Heart left ventricle (tissue), 13 donors: ENCODE results near the gene OR2T2.
"Not testable (repeated sequence)": the region's sequence is repeated elsewhere in the genome, so short reads cannot be mapped to it uniquely, and the experiment has no call there.

Source experiments
- POLR2A ChIP-seq, 2 donors: fragments of 450-650 bp; IDR thresholded peaks; one replicate each; pipeline ENCODE4 v1.6.1; 2017; ENCODE audit warnings: antibody characterized with exemption in 2 of 2, mild to moderate bottlenecking in 2 of 2, moderate library complexity in 2 of 2
- TF ChIP-seq, protein P1 (sequence below), 12 donors: fragments of 200-600 bp; sonication (generic) in 4 of 12; IDR thresholded peaks; one replicate each; pipeline versions ENCODE4 v1.5.0 to v1.8.0; 2018 to 2022; ENCODE audit warnings: antibody characterized with exemption in 12 of 12, mild to moderate bottlenecking in 5 of 12
- donor health status: ischemic (EF 13 %, LVEDD 7.1; RV severe dilation, severe dysfunction).
- donor health status: DM: no; HTN: yes; CAD: no.
- donor health status: DM: no; HTN: no; CAD: no.
- donor health status: ischemic (EF 25% LVEDD 6.9; RV normal size, moderate dysfunction).
- donor health status: ischemic (EF 25% LVEDD 5.7; RV mildly dilated, moderate dysfunction).
- donor health status: ischemic (EF 35%, LVEDD 5.7; RV mildly dilated, moderate dysfunction).
- donor health status: nonischemic (EF 11% LVEDD 7.7; RV severe dilation, severe dysfunction).
- donor health status: DM: yes; HTN: yes; CAD: no.
- donor health status: PGD.
- donor health status: ischemic (EF 29% LVEDD 5.4; RV normal size, mild dysfunction).
- donor health status: nonischemic (EF 23%, LVEDD 6.1; RV moderate dilation, normal function).

- TF ChIP-seq POLR2A (IDR thresholded peaks at IDR 0.05): not testable (repeated sequence)
- TF ChIP-seq, protein P1, sequence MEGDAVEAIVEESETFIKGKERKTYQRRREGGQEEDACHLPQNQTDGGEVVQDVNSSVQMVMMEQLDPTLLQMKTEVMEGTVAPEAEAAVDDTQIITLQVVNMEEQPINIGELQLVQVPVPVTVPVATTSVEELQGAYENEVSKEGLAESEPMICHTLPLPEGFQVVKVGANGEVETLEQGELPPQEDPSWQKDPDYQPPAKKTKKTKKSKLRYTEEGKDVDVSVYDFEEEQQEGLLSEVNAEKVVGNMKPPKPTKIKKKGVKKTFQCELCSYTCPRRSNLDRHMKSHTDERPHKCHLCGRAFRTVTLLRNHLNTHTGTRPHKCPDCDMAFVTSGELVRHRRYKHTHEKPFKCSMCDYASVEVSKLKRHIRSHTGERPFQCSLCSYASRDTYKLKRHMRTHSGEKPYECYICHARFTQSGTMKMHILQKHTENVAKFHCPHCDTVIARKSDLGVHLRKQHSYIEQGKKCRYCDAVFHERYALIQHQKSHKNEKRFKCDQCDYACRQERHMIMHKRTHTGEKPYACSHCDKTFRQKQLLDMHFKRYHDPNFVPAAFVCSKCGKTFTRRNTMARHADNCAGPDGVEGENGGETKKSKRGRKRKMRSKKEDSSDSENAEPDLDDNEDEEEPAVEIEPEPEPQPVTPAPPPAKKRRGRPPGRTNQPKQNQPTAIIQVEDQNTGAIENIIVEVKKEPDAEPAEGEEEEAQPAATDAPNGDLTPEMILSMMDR (IDR thresholded peaks at IDR 0.05): not testable (repeated sequence)
Measured at GRCh38 chr1:248448409-248449074, 3.1 kb downstream of the OR2T2 start.
